GM12891 (cell line): ENCODE data around the gene ZNF175.

Source experiments
- PAX5 ChIP-seq: IDR thresholded peaks from 2 replicates; pipeline ENCODE4 v1.6.1; 2011; ENCODE audit warnings: low read length, moderate library complexity, mild to moderate bottlenecking; ENCODE audit not compliant: insufficient read depth, severe bottlenecking
- POLR2A ChIP-seq: IDR thresholded peaks from 2 replicates; pipeline ENCODE4 v1.6.1; 2011; ENCODE audit warnings: low read depth, low read length, control low read depth
- POLR2AphosphoS5 ChIP-seq: IDR thresholded peaks from 2 replicates; pipeline ENCODE4 v1.6.1; 2011; ENCODE audit warnings: low read depth, low read length, control low read depth
- POU2F2 ChIP-seq: IDR thresholded peaks from 2 replicates; pipeline ENCODE4 v1.6.1; 2011; ENCODE audit warnings: low read depth, mild to moderate bottlenecking, control low read depth, low read length, moderate library complexity
- SPI1 ChIP-seq: IDR thresholded peaks from 2 replicates; pipeline ENCODE4 v1.6.1; 2011; ENCODE audit warnings: low read depth, low read length, control low read depth
- TAF1 ChIP-seq: IDR thresholded peaks from 2 replicates; pipeline ENCODE4 v1.6.1; 2011; ENCODE audit warnings: low read depth, low read length, control low read depth

GRCh38 chr19:51529301-51529700 lies 41.8 kb upstream of the ZNF175 start:
- TF ChIP-seq POLR2AphosphoS5 (no peak), TAF1 (no peak), POLR2A (no peak), SPI1 (no peak), PAX5 (no peak), POU2F2 (no peak)
